HG03280 (cell line): ENCODE results near the gene ESD.

ENCODE experiments used
- ATAC-seq: cut with Tn5 transposase; IDR thresholded peaks from one replicate; pipeline ENCODE4 v1.9.1; 2021; ENCODE audit warnings: mild to moderate bottlenecking, moderate library complexity; ENCODE audit not compliant: unreplicated experiment

The ESD gene

GRCh38 chr13:46747031-46747820 is 49.7 kb downstream of the ESD start:
- no peak for ATAC-seq

GRCh38 chr13:46745706-46746105 is 51.3 kb downstream of the ESD start:
- no peak for ATAC-seq

GRCh38 chr13:46745062-46745461 is 51.9 kb downstream of the ESD start:
- ATAC-seq, result no peak

GRCh38 chr13:46743191-46743590 is 53.8 kb downstream of the ESD start:
- ATAC-seq, result no peak

DNA sequence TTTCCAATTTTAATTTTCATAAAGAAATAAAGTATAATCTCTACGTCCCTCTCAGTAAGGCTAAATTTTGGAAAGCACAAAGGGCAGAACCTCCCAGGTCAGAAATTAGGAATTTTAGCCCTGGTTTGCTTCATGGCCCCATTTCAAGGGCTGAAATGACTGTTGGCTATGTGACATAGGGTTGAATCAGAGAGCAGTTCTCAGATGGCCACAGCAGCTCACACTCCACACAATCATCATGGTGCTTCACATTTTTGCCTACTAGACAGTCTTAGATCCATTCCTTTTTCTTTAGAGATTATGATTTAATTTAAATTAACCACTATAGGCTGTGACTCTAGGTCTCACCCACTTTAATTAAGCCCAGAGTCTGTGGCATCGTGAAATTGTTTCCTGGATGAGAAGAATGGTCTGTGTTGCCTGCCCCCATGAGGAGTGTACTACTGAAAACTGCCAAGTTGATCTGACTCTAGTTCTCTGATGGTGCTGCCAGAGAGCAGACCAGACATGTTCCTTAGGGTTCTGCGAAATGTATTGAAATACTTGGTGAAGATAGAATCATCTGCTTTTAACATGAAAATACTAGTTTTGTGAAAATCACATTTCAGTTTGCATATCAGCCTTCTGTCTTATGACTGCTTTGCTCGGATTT is 57.4 kb downstream of the ESD start:
- ATAC-seq, result no peak

- no peak for ATAC-seq
These were observed 58.2 kb downstream of the ESD start for GRCh38 chr13:46738766-46739165.

DNA sequence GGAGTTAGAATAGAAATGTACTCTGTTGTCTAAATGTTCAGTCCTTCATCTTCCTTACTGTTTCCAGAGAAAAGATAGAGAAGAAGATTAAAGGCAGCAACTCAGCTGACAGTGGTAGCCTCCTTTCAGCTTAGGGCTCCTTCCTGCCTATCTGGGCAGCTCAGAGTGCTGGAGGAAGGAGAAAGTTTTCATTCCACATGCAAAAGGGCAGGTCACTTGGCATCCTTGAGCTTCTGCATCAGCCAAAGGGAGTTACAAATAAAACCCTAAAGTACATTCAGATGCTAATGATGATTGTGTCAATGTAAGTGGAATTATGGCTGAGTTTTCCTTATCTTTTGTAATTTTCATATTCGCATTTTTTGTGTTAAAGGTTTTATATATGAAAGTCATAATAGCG is 58.9 kb downstream of the ESD start:
- ATAC-seq, result no peak

DNA sequence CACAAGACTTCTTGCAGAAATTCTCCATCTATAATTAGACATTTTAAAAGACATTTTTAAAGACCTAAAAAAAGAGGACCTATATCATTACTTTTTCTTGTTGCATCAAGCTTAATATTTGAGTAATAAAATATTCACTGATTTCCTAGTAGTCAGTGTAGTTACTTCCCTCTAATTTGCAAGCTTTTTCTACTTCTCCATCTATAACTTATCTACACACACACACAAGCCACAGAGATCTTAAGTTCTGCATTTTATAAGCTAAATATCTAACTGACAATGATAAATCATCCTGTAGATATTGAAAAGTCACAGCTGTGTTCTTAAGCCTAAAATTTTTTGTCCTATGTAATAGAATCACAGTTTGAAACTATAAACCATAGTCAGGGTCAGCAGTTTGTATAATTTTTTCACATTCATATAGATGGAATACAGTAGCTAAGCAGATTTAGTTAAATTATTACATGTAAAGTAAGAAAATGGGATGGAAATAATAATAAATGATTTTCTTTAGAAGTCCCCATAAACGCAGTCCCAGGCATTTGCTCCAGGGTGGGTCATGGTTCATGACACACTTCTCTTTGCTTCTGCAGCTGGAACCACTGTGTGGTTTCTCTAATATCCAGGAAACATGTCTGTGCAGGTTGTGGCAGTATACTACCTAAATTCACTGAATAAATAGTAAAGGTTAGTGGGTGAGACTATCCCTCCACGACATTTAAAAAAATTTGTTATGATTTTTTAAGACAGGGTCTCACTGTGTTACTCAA is 60.2 kb downstream of the ESD start:
- no peak for ATAC-seq

DNA sequence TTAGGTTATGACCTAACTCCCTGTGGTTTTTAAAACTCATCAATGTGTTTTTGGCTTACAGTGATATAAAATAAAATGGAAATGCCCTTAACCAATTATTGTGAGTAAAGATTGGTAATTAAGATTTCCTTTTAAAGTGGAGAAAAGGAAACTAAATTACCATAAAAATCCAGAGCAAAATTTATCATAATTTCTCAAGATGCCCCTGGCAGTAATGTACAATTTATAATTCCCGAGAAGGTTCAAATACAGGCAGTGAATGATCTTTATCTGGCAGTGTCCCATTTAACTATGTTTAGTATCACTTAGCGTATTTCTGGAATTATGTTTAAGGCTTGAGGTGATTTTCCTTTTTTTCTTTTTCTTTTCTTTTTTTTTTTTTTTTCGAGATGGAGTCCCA is 61.5 kb downstream of the ESD start:
- no peak for ATAC-seq

DNA sequence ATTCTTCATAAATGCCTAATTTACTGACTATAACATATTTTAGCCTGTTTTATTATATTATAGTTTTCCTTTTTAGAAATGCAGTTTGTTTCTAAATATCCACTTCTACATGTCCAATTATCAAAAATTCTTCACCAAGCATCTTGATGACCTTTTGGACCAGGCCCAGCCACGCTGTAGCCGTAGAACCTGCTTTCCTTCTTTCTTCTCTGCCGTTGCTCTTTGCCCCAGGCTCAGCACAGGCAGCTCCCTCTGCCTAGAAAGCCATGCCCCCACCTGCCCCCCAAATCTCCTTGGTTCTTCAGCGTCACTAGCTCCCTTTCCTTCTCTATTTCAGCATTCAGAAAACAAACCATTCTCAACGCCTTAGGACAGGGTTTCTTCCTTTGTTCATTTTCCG is 65.4 kb downstream of the ESD start:
- no peak for ATAC-seq

- no peak for ATAC-seq
These were observed 68.2 kb downstream of the ESD start for GRCh38 chr13:46728777-46729176.

DNA sequence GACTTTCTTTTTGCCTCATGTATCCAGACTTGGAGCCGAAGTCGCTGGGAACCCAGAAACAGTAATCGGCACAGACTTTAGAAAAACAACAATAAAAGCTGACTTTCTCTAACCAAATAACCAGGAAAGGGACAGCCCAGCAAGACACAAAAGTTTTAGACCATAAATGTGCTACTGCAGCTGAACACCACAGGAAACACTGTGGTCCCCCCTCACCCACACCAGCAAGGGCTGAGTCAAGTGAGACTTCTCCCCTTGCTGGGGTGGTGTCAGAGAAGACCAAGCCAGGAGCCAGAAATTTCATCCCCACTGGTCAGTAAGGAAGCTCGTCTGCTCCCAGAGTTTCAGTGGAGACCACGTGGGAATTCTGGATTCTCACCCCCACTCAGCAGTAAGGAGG is 70.6 kb downstream of the ESD start:
- ATAC-seq, result no peak
